IMR-90 (cell line): Measurements from ENCODE around the gene TMEM63B.

Experiments used
- BHLHE40 ChIP-seq: fragments of 150-350 bp; IDR thresholded peaks from 2 replicates; pipeline ENCODE4 v1.6.1; 2016; ENCODE audit warnings: mild to moderate bottlenecking, low read depth, low read length
- CTCF ChIP-seq: conservative IDR thresholded peaks from 2 replicates; pipeline ENCODE4 v1.5.1; 2012; ENCODE audit warnings: mild to moderate bottlenecking, low read depth, low read length, improper control_type of control experiment
- FOS ChIP-seq: fragments of 150-350 bp; IDR thresholded peaks from 2 replicates; pipeline ENCODE4 v1.6.1; 2016; ENCODE audit warnings: low read depth, low read length
- MAFK ChIP-seq: IDR thresholded peaks from 2 replicates; pipeline ENCODE4 v1.6.1; 2012; ENCODE audit warnings: low read depth, low read length, improper control_type of control experiment
- MAZ ChIP-seq: IDR thresholded peaks from 2 replicates; pipeline ENCODE4 v1.6.1; 2012; ENCODE audit warnings: low read depth, mild to moderate bottlenecking, low read length, improper control_type of control experiment, moderate library complexity, borderline replicate concordance
- MXI1 ChIP-seq: IDR thresholded peaks from 2 replicates; pipeline ENCODE4 v1.6.1; 2012; ENCODE audit warnings: low read depth, mild to moderate bottlenecking, low read length, moderate library complexity, borderline replicate concordance
- POLR2A ChIP-seq: IDR thresholded peaks from 2 replicates; pipeline ENCODE4 v1.6.1; 2012; ENCODE audit warnings: mild to moderate bottlenecking, low read depth, low read length
- RAD21 ChIP-seq: IDR thresholded peaks from 2 replicates; pipeline ENCODE4 v1.6.1; 2012; ENCODE audit warnings: low read length, improper control_type of control experiment
- RCOR1 ChIP-seq: IDR thresholded peaks from 2 replicates; pipeline ENCODE4 v1.6.1; 2012; ENCODE audit warnings: mild to moderate bottlenecking, low read length, improper control_type of control experiment; ENCODE audit not compliant: insufficient replicate concordance
- SMC3 ChIP-seq: fragments of 150-350 bp; IDR thresholded peaks from 2 replicates; pipeline ENCODE4 v1.6.1; 2016; ENCODE audit warnings: low read depth, mild to moderate bottlenecking, antibody characterized with exemption, low read length, moderate library complexity

GRCh38 chr6:44086931-44087574 is 40.3 kb upstream of the TMEM63B start:
- TF ChIP-seq CTCF (no peak), MXI1 (no peak), POLR2A (no peak), BHLHE40 (no peak), MAFK (no peak), RCOR1 (no peak), MAZ (no peak), FOS (no peak), SMC3 (no peak), RAD21 (no peak)
